GM12878 (cell line): ENCODE results near the gene SRMS. TPM values are rescaled to one million over a fixed set of nuclear protein-coding genes. Genes with fewer than 3 reads are reported as not detected.

Source experiments
- ATAC-seq: fragments of 200-7000 bp; cut with Tn5 transposase; 3 replicates; pipeline ENCODE4 v1.9.1; 2020; ENCODE audit warnings: mild to moderate bottlenecking, moderate library complexity
- BruUV-seq: library from RNA; stranded (reverse); fragments of 400-500 nt; replicated peaks from 2 replicates; lab custom pipeline; 2021; lab: Mats Ljungman, UMichigan
- CTCF ChIA-PET: fragments of 300-600 bp; sonication (Branson Sonifier 250); formaldehyde crosslinking; extraction: SDS; loops from one replicate; lab custom pipeline; 2021; ENCODE audit warnings: inconsistent platforms; lab: Yijun Ruan, JAX
- POLR2A ChIA-PET: fragments of 350-600 bp; formaldehyde crosslinking; extraction: SDS; loops from one replicate; lab custom pipeline; 2021; ENCODE audit warnings: inconsistent platforms; lab: Charles Lee
- RAD21 ChIA-PET: fragments of 300-600 bp; sonication (Branson Sonifier 250); formaldehyde crosslinking; loops from one replicate; lab custom pipeline; 2023; ENCODE audit warnings: antibody characterized with exemption; ENCODE audit not compliant: unreplicated experiment; lab: Charles Lee
- SMC1A ChIA-PET: fragments of 300-600 bp; sonication (Branson Sonifier 250); formaldehyde crosslinking; loops from one replicate; lab custom pipeline; 2023; ENCODE audit not compliant: unreplicated experiment, uncharacterized antibody; lab: Charles Lee
- DNase-seq: peaks from one replicate; pipeline ENCODE4 v3.0.0-alpha.2; 2011; ENCODE audit warnings: low read depth, low spot score
- FAIRE-seq: peaks from 3 replicates; lab custom pipeline; 2011; peaks lifted over from hg19 to GRCh38; lab: Jason Lieb, UNC
- H2AFZ ChIP-seq: 2 replicates; pipeline ENCODE4 v1.6.0; 2011; ENCODE audit warnings: low read depth, low read length, control low read depth; ENCODE audit not compliant: control insufficient read depth
- H3K27ac ChIP-seq: 2 replicates; pipeline ENCODE4 v1.5.1; 2011; ENCODE audit warnings: control low read depth; ENCODE audit not compliant: control insufficient read depth, insufficient read depth
- H3K27me3 ChIP-seq, 2 experiments: replicated peaks in 1 of 2; 2 replicates each; pipeline versions ENCODE4 v1.6.0 to v1.6.1; 2011; ENCODE audit warnings: low read length in 1 of 2; ENCODE audit not compliant: control insufficient read depth in 2 of 2, insufficient read depth in 2 of 2
- H3K36me3 ChIP-seq, 2 experiments: 2 replicates each; pipeline ENCODE4 v1.5.1; 2011; ENCODE audit warnings: low read length in 1 of 2; ENCODE audit not compliant: control insufficient read depth in 2 of 2, insufficient read depth in 2 of 2
- H3K4me1 ChIP-seq: 2 replicates; pipeline ENCODE4 v1.6.1; 2011; ENCODE audit warnings: mild to moderate bottlenecking, low read length, moderate library complexity, mixed read lengths; ENCODE audit not compliant: control insufficient read depth, insufficient read depth
- H3K4me2 ChIP-seq: 2 replicates; pipeline ENCODE4 v1.6.0; 2011; ENCODE audit warnings: control low read depth; ENCODE audit not compliant: control insufficient read depth, insufficient read depth
- H3K4me3 ChIP-seq: fragments of 200-600 bp; sonication (generic); 2 replicates; pipeline ENCODE4 v1.5.1; 2016
- H3K79me2 ChIP-seq: 2 replicates; pipeline ENCODE4 v1.6.0; 2011; ENCODE audit warnings: low read length; ENCODE audit not compliant: control insufficient read depth, insufficient read depth
- H3K9ac ChIP-seq: 2 replicates; pipeline ENCODE4 v1.8.0; 2011; ENCODE audit warnings: low read length, control low read depth, mixed read lengths; ENCODE audit not compliant: control insufficient read depth, insufficient read depth
- H3K9me3 ChIP-seq: replicated peaks from 3 replicates; pipeline ENCODE4 v1.5.1; 2011; ENCODE audit warnings: mild to moderate bottlenecking, low read length; ENCODE audit not compliant: control insufficient read depth, insufficient read depth
- H4K20me1 ChIP-seq: 2 replicates; pipeline ENCODE4 v1.6.0; 2011; ENCODE audit not compliant: control insufficient read depth, insufficient read depth
- CEBPB ChIP-seq, 2 experiments: fragments of 150-350 bp in 1 of 2; IDR thresholded peaks; 2 replicates each; pipeline ENCODE4 v1.6.1; 2012 to 2014; ENCODE audit warnings: low read depth in 2 of 2, low read length in 2 of 2, borderline replicate concordance in 1 of 2, inconsistent platforms in 1 of 2
- EZH2 ChIP-seq: IDR thresholded peaks from 2 replicates; pipeline ENCODE4 v1.6.1; 2012; ENCODE audit warnings: low read depth, mild to moderate bottlenecking, control low read depth, inconsistent platforms, low read length, borderline replicate concordance; ENCODE audit not compliant: control insufficient read depth
- IKZF1 ChIP-seq: fragments of 450-650 bp; conservative IDR thresholded peaks from 2 replicates; pipeline ENCODE4 v1.6.1; 2017; ENCODE audit warnings: antibody characterized with exemption, mild to moderate bottlenecking
- LARP7 ChIP-seq: fragments of 450-650 bp; IDR thresholded peaks from 2 replicates; pipeline ENCODE4 v1.6.1; 2017; ENCODE audit warnings: mild to moderate bottlenecking
- NKRF ChIP-seq: fragments of 450-650 bp; conservative IDR thresholded peaks from 2 replicates; pipeline ENCODE4 v1.6.1; 2017; ENCODE audit warnings: mild to moderate bottlenecking, moderate library complexity
- POLR2AphosphoS2 ChIP-seq: IDR thresholded peaks from 2 replicates; pipeline ENCODE4 v1.6.1; 2011; ENCODE audit warnings: low read depth, mild to moderate bottlenecking, low read length, improper control_type of control experiment, moderate library complexity
- RELA ChIP-seq: fragments of 450-650 bp; IDR thresholded peaks from 2 replicates; pipeline ENCODE4 v1.8.0; 2014; ENCODE audit warnings: borderline replicate concordance; ENCODE audit not compliant: partially characterized antibody
- SPI1 ChIP-seq: IDR thresholded peaks from 2 replicates; pipeline ENCODE4 v1.6.1; 2011; ENCODE audit warnings: low read depth, mild to moderate bottlenecking, low read length, moderate library complexity, borderline replicate concordance; ENCODE audit not compliant: insufficient read depth
- WGBS: methylation state at CpG from one replicate; pipeline ENCODE4 v1.1.6; 2016; ENCODE audit warnings: low lambda C conversion rate; ENCODE audit not compliant: insufficient replicate concordance, insufficient coverage; ENCODE audit errors: missing lambda C conversion rate; 5-methylcytosine and 5-hydroxymethylcytosine counted together
- in situ Hi-C: fragments of 300-500 bp; cut with MboI; formaldehyde crosslinking; loops from 9 replicates; pipeline ENCODE4 v1.14.3; 2018; ENCODE audit warnings: mixed read lengths
- intact Hi-C: fragments of 100-400 bp; cut with micrococcal nuclease; formaldehyde crosslinking; loops from one replicate; pipeline ENCODE4 v1.14.2; 2022; ENCODE audit not compliant: unreplicated experiment
- polyA plus RNA-seq, 11 experiments: library from polyadenylated mRNA; depleted of rRNA in 4 of 11; unstranded in 6 of 11; stranded (reverse) in 5 of 11; fragments of >200 nt; fragmentation: Nextera tagmentation in 4 of 11; fragmentation: Illumina TruSeq in 1 of 11; extraction: Ambion mirVana in 4 of 11; extraction: Trizol in 1 of 11; gene quantifications; 1 replicate in 1 of 11; 2 replicates in 10 of 11; pipeline versions ENCODE4 v1.2.1 to v1.2.3, GENCODE V29; 2011 to 2016; ENCODE audit warnings: inconsistent platforms in 2 of 11, missing spikeins in 2 of 11, low read depth in 1 of 11
- total RNA-seq, 4 experiments: library from RNA; depleted of rRNA in 3 of 4; stranded (reverse); fragments of >200 nt in 3 of 4; fragmentation: Illumina TruSeq in 1 of 4; extraction: Trizol in 1 of 4; gene quantifications; 2 replicates each; pipeline versions ENCODE4 v1.2.1 to v1.2.3, GENCODE V29; 2013 to 2021
- TF ChIP-seq, protein P1 (sequence below): fragments of 450-650 bp; IDR thresholded peaks from 2 replicates; pipeline ENCODE4 v1.6.1; 2017; ENCODE audit warnings: low read depth, mild to moderate bottlenecking, moderate library complexity

SRMS gene
- total and polyA plus RNA-seq, 10 of the 15 experiments (the other 5 are each of a cell fraction or from before 2014, with no cell fraction given), result not detected

- TF ChIP-seq, protein P1, sequence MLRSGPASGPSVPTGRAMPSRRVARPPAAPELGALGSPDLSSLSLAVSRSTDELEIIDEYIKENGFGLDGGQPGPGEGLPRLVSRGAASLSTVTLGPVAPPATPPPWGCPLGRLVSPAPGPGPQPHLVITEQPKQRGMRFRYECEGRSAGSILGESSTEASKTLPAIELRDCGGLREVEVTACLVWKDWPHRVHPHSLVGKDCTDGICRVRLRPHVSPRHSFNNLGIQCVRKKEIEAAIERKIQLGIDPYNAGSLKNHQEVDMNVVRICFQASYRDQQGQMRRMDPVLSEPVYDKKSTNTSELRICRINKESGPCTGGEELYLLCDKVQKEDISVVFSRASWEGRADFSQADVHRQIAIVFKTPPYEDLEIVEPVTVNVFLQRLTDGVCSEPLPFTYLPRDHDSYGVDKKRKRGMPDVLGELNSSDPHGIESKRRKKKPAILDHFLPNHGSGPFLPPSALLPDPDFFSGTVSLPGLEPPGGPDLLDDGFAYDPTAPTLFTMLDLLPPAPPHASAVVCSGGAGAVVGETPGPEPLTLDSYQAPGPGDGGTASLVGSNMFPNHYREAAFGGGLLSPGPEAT, result peak; percentile 63
- peak; percentile 90 for TF ChIP-seq IKZF1
- peak; percentile 94 for TF ChIP-seq RELA
- no peak for TF ChIP-seq CEBPB (IDR thresholded peaks at IDR 0.05; ENCODE audit: borderline replicate concordance in 1 of 2, low read depth in 2 of 2, low read length in 2 of 2)
- TF ChIP-seq, all 136 proteins: peak for 54
Observed at GRCh38 chr20:63537525-63538203, 9.9 kb downstream of the SRMS start (continued).

- Histone ChIP-seq H3K4me3 (peak within 1 kb of the TSS; percentile 63), H3K79me2 (no peaks in the 10 kb centered on the region), H3K9me3 (no peaks in the 10 kb centered on the region), H3K27ac (peak within 1 kb of the TSS; percentile 82), H3K4me1 (peaks cover 14% of the 10 kb centered on the region), H3K36me3 (no peaks in the 10 kb centered on the region), H3K4me2 (peak within 1 kb of the TSS; percentile 77), H2AFZ (peak within 1 kb of the TSS; percentile 87), H3K27me3 (no peaks in the 10 kb centered on the region), H3K9ac (peak within 1 kb of the TSS; percentile 70), H4K20me1 (no peaks in the 10 kb centered on the region)
- no peak for DNase-seq
- in situ Hi-C loops, result no loop called here
- ATAC-seq, result peak; percentile 48
- no TSS peak for BruUV-seq
- WGBS, result 45% methylated on average over 27 of the region's 29 CpGs
- RAD21 ChIA-PET, result interaction anchor here (0.6 to 3.2 kb wide), 39 partner anchors 8 to 542 kb away, joined by 3 to 41 read pairs (median 6); partner anchors contain the start of genes ARFRP1, GMEB2, HELZ2 and LIME1
- POLR2A ChIA-PET, result interaction anchor here (0.7 to 2.3 kb wide), 12 partner anchors 13 to 503 kb away, joined by 3 to 33 read pairs (median 4); partner anchors contain the start of genes GMEB2, HELZ2, PPDPF and RTEL1
- SMC1A ChIA-PET, result interaction anchor here (1.0 to 2.6 kb wide), 17 partner anchors 7 to 583 kb away, joined by 3 to 16 read pairs (median 5); partner anchors contain the start of genes ARFGAP1, HELZ2 and RTEL1
- CTCF ChIA-PET, result interaction anchor here (0.6 to 2.9 kb wide), 37 partner anchors 9 to 584 kb away, joined by 3 to 25 read pairs (median 4); partner anchors contain the start of genes FNDC11, HELZ2, PPDPF and PRPF6
- FAIRE-seq, result no peak
- TF ChIP-seq EZH2, result no peak
- peak; percentile 7; the same call in 1 of the 2 replicates for TF ChIP-seq LARP7
- peak; percentile 73; the same call in 1 of the 2 replicates for TF ChIP-seq SPI1
- 0 out of 2 replicates have a peak, but pooled peaks have one; percentile 27 for TF ChIP-seq NKRF
- TF ChIP-seq POLR2AphosphoS2, result no peak
- intact Hi-C loops, result loop anchor here (1.0 to 5.0 kb wide), 5 partner anchors 16 to 585 kb away; partner anchors contain the start of gene GMEB2
Observed at GRCh38 chr20:63536997-63537524, 10.5 kb downstream of the SRMS start, which contains the start of gene PTK6. PTK6 (minus strand) TSS chr20:63537376; CDS start chr20:63537314, 62 bp downstream.
